Panc1 (cell line): Measurements from ENCODE around the gene MSH3.

Experiments used
- POLR2AphosphoS5 ChIP-seq: IDR thresholded peaks from 2 replicates; pipeline ENCODE4 v1.6.1; 2012; ENCODE audit warnings: mild to moderate bottlenecking, low read depth, low read length, moderate library complexity
- SIN3A ChIP-seq: IDR thresholded peaks from 2 replicates; pipeline ENCODE4 v1.6.1; 2012; ENCODE audit warnings: low read depth, mild to moderate bottlenecking, low read length, moderate library complexity, borderline replicate concordance; ENCODE audit not compliant: insufficient read depth
- TCF7L2 ChIP-seq: IDR thresholded peaks from 2 replicates; pipeline ENCODE4 v1.6.1; 2011; ENCODE audit warnings: mild to moderate bottlenecking, low read depth, low read length, inconsistent platforms
- TF ChIP-seq, protein P1 (sequence below): fragments of 450-650 bp; IDR thresholded peaks from 2 replicates; pipeline ENCODE4 v1.5.1; 2017; ENCODE audit warnings: mild to moderate bottlenecking
- TF ChIP-seq, protein P2 (sequence below), 2 experiments: IDR thresholded peaks; 2 replicates each; pipeline ENCODE4 v1.6.1; 2011 to 2012; ENCODE audit warnings: low read depth in 2 of 2, control low read depth in 1 of 2, low read length in 1 of 2, mild to moderate bottlenecking in 1 of 2, moderate library complexity in 1 of 2; ENCODE audit not compliant: insufficient read depth in 1 of 2

DNA sequence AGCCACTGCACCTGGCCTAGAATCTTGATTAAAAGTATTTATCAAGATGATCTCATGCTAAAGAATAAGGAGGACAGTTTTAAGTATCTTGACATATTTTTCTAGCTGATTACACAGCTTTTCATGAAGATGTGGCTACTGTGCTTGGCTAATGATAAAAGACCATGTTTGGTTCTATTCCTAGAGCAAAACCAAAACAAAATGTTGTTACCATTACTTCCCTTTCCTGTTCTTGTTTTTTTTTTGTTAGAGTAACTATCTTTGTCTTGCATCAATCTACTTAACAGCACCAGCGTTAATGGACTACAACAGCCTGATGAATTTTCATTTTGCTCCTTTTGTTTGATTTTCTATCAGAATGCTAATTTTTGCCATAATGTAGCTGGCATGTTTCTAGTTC is 86.5 kb downstream of the MSH3 start:
- TF ChIP-seq, protein P1, sequence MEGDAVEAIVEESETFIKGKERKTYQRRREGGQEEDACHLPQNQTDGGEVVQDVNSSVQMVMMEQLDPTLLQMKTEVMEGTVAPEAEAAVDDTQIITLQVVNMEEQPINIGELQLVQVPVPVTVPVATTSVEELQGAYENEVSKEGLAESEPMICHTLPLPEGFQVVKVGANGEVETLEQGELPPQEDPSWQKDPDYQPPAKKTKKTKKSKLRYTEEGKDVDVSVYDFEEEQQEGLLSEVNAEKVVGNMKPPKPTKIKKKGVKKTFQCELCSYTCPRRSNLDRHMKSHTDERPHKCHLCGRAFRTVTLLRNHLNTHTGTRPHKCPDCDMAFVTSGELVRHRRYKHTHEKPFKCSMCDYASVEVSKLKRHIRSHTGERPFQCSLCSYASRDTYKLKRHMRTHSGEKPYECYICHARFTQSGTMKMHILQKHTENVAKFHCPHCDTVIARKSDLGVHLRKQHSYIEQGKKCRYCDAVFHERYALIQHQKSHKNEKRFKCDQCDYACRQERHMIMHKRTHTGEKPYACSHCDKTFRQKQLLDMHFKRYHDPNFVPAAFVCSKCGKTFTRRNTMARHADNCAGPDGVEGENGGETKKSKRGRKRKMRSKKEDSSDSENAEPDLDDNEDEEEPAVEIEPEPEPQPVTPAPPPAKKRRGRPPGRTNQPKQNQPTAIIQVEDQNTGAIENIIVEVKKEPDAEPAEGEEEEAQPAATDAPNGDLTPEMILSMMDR: no peak
- TF ChIP-seq POLR2AphosphoS5 (no peak), SIN3A (no peak), TCF7L2 (no peak)
- TF ChIP-seq, protein P2, sequence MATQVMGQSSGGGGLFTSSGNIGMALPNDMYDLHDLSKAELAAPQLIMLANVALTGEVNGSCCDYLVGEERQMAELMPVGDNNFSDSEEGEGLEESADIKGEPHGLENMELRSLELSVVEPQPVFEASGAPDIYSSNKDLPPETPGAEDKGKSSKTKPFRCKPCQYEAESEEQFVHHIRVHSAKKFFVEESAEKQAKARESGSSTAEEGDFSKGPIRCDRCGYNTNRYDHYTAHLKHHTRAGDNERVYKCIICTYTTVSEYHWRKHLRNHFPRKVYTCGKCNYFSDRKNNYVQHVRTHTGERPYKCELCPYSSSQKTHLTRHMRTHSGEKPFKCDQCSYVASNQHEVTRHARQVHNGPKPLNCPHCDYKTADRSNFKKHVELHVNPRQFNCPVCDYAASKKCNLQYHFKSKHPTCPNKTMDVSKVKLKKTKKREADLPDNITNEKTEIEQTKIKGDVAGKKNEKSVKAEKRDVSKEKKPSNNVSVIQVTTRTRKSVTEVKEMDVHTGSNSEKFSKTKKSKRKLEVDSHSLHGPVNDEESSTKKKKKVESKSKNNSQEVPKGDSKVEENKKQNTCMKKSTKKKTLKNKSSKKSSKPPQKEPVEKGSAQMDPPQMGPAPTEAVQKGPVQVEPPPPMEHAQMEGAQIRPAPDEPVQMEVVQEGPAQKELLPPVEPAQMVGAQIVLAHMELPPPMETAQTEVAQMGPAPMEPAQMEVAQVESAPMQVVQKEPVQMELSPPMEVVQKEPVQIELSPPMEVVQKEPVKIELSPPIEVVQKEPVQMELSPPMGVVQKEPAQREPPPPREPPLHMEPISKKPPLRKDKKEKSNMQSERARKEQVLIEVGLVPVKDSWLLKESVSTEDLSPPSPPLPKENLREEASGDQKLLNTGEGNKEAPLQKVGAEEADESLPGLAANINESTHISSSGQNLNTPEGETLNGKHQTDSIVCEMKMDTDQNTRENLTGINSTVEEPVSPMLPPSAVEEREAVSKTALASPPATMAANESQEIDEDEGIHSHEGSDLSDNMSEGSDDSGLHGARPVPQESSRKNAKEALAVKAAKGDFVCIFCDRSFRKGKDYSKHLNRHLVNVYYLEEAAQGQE (IDR thresholded peaks at IDR 0.05; ENCODE audit: insufficient read depth in 1 of 2, low read depth in 2 of 2, low read length in 1 of 2): no peak
